K562 treated with DMSO at 1 percent for 24 hours (cell line): ENCODE data around the gene CFLAR. TPM values are rescaled to one million over a fixed set of nuclear protein-coding genes. Genes with fewer than 3 reads are reported as not detected.

Experiments used
- total RNA-seq: library from RNA; unstranded; fragments of 300-600 nt; gene quantifications from 2 replicates; pipeline ENCODE4 v1.2.3, GENCODE V29; 2022; ENCODE audit warnings: low read depth; ENCODE audit not compliant: insufficient read depth

Gene CFLAR
- 22.4 and 25.7 TPM in 2 replicates for total RNA-seq

DNA sequence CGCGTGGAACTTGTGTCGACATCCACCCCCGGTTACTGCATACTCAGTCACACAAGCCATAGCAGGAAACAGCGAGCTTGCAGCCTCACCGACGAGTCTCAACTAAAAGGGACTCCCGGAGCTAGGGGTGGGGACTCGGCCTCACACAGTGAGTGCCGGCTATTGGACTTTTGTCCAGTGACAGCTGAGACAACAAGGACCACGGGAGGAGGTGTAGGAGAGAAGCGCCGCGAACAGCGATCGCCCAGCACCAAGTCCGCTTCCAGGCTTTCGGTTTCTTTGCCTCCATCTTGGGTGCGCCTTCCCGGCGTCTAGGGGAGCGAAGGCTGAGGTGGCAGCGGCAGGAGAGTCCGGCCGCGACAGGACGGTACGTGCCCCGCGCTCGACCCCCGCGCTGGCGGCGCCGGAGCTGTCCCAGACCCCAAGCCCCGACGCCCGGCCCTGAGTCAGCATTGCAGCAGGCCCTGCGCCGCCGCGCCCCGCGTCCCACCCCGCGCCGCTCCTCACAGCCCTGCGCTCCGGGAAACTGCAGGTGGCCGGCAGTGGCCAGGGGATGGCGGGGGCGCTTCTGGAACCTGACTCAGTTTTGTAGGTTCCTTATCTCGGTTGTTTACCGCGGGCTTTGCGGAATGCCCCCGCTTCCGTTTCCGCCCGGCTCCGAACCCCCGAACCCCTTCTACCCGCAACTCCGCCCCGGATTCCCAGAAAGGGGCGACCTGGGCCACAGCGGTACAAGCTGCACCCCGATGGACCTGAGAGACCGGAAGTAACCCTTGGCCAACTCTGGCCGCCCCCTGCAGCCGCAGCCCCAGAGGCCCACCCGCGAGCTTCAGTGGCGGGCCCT is at the start of gene CFLAR:
Gene CFLAR (plus strand): TSS at position 50 of the 844 bp plus-strand sequence. CDS start 13,702 bp downstream, outside the sequence.

DNA sequence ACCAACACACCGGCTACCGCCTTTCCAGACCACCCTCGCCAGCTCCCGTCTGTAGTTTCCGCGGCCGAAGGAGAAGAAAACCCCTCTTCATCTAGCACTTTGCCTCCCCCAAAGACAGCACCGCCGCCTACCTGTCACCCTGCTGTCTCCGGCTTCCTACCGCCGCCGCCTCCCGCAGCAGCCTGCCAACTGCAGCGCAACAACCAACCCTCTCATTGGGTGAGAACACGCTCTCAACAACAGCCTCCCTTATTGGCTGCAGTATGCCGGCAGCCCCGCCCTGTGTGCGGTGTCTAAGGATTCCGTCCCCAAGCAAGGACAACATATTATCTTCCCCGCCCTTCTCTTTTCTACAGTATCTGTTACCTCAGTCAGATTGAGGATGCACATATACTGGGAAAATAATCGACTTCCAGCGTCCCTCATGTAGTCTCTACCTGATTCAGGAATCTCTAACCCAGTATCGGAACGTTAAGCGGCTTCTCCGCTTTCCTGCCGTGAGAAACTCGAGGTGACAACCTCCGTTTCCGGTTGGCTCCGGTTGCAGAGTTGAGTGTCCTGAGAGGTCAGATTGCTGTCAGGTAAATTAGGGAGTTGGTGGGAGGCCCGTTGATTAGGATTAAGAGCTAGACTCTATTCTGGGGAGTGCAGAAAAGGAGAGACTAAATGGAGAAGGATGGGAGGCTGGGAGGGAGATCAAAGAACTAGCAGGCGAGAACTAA is 44.3 kb upstream of the CFLAR start, which contains the start of the genes HYCC2 and NDUFB3:
Gene HYCC2 (minus strand): TSS at position 193 of the 722 bp plus-strand sequence. CDS start 47,662 bp downstream, outside the sequence.
Gene NDUFB3 (plus strand): TSS at position 523 of the 722 bp plus-strand sequence. CDS start 6,882 bp downstream, outside the sequence.

DNA sequence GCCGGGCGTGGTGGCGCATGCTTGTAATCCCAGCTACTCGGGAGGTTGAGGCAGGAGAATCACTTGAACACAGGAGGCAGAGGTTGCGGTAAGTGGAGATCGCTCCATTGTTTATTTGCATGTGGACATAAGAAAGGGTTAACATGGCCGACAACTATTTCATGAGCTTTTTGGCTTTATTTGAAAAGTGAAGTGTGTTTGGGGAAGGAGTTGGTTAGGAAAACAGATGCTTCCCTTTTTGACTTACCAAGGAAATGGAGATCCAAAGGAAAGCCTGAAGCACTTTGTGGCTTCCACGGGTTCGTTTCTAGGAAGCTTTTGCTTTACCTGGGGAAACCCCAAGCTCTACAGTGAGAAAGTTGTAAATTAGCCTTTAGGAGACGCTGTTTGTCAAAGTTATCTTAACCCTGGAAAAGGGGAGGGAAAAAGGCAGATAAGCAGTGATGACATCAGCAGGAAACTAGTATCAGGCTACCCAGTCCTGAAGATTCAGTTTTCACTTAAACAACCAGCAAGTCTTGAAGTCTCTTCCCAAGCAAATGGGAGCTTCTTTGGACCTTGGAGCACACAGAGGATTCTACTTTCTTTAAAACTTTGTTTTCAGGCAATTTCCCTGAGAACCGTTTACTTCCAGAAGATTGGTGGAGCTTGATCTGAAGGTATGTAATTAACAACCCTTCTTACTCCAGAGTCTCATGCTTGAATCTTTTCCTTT is 66.8 kb downstream of the CFLAR start, which contains the start of gene CASP10:
Gene CASP10 (plus strand): TSS at position 492 of the 715 bp plus-strand sequence. CDS start 2,637 bp downstream, outside the sequence.

Other genes starting within 250 kb of the CFLAR start
- gene PPIL3, start 227.1 kb upstream of the CFLAR start, total RNA-seq: 11.6 and 14.4 TPM in 2 replicates
- gene NIF3L1, start 226.8 kb upstream of the CFLAR start, total RNA-seq: 23.7 and 25.8 TPM in 2 replicates
- gene ORC2, start 152.5 kb upstream of the CFLAR start, total RNA-seq: 5.1 and 7.7 TPM in 2 replicates
- 3.5 and 6.3 TPM in 2 replicates for gene HYCC2, start 44.5 kb upstream of the CFLAR start, total RNA-seq
- 32.7 and 58.0 TPM in 2 replicates for gene NDUFB3, start 44.2 kb upstream of the CFLAR start, total RNA-seq
- 8.3 and 8.7 TPM in 2 replicates for gene CASP10, start 67.0 kb downstream of the CFLAR start, total RNA-seq
- gene CASP8, start 144.4 kb downstream of the CFLAR start, total RNA-seq: 18.8 and 21.0 TPM in 2 replicates
- 0.21 TPM in 1 of 2 replicates, not detected in the other for gene FLACC1, start 241.2 kb downstream of the CFLAR start, total RNA-seq